ENCODE results near the gene KRABD2.
A peak's percentile ranks its signal among the peaks of the same experiment; 100 is the strongest.
"Not testable (repeated sequence)": the region's sequence is repeated elsewhere in the genome, so short reads cannot be mapped to it uniquely, and the experiment has no call there.

Gene KRABD2

GRCh38 chr17:8391711-8392110 lies 15.2 kb upstream of the KRABD2 start:
- ChIA-PET POLR2A (interaction anchor here (0.9 kb wide), 1 partner anchor 15 kb away, joined by 5 read pairs; the partner anchor contains the start of gene KRABD2), CTCF (interaction anchor here (1.6 kb wide), 1 partner anchor 15 kb away, joined by 4 read pairs; the partner anchor contains the start of gene KRABD2)
- Mint-ChIP-seq H3K27me3 (peaks cover 3% of the 10 kb centered on the region), H3K27ac (no peak overlapping the region), H3K4me3 (no peak overlapping the region), H3K36me3 (no peaks in the 10 kb centered on the region), H3K4me1 (ENCODE audit: low read depth) (peaks cover 10% of the 10 kb centered on the region), H3K9me3 (no peaks in the 10 kb centered on the region)
- intact Hi-C loops (cut with micrococcal nuclease) = no loop called here
- DNase-seq = no peak

GRCh38 chr17:8387914-8388651 lies 11.6 kb upstream of the KRABD2 start:
- CTCF ChIA-PET = interaction anchor here (1.4 kb wide), 1 partner anchor 358 kb away, joined by 6 read pairs; no protein-coding TSS in a partner anchor
- no peaks in the 10 kb centered on the region for H3K27me3 Mint-ChIP-seq
- no peak for DNase-seq
- H3K4me3 Mint-ChIP-seq = no peak overlapping the region
- intact Hi-C loops (cut with micrococcal nuclease) = loop anchor here (10.0 kb wide), 1 partner anchor 507 kb away; no protein-coding TSS in a partner anchor
- peaks cover under 1% of the 10 kb centered on the region for H3K36me3 Mint-ChIP-seq
- H3K4me1 Mint-ChIP-seq (ENCODE audit: low read depth) = peaks cover 15% of the 10 kb centered on the region
- POLR2A ChIA-PET = no interaction called here
- no peak overlapping the region for H3K27ac Mint-ChIP-seq
- H3K9me3 Mint-ChIP-seq = no peaks in the 10 kb centered on the region

GRCh38 chr17:8386841-8387240 lies 10.3 kb upstream of the KRABD2 start:
- Mint-ChIP-seq H3K9me3 (no peaks in the 10 kb centered on the region), H3K27me3 (no peaks in the 10 kb centered on the region), H3K4me3 (no peak overlapping the region), H3K36me3 (peaks cover 13% of the 10 kb centered on the region), H3K4me1 (ENCODE audit: low read depth) (peaks cover 19% of the 10 kb centered on the region), H3K27ac (no peak overlapping the region)
- ChIA-PET CTCF (interaction anchor here (0.9 to 1.4 kb wide), 4 partner anchors 10 to 399 kb away, joined by 5 to 6 read pairs (median 6); partner anchors contain the start of gene KRABD2), POLR2A (no interaction called here)
- DNase-seq = no peak
- intact Hi-C loops (cut with micrococcal nuclease) = loop anchor here (10.0 kb wide), 1 partner anchor 508 kb away; no protein-coding TSS in a partner anchor

- peak overlapping the region; percentile 97 for H3K4me3 Mint-ChIP-seq
- H3K27ac Mint-ChIP-seq = no peak overlapping the region
- ChIA-PET CTCF (interaction anchor here (2.0 to 3.8 kb wide), 2 partner anchors 361 to 401 kb away, joined by 18 to 34 read pairs; no protein-coding TSS in a partner anchor), POLR2A (no interaction called here)
- intact Hi-C loops (cut with micrococcal nuclease) = loop anchor here (10.0 kb wide), 1 partner anchor 510 kb away; no protein-coding TSS in a partner anchor
- H3K27me3 Mint-ChIP-seq = no peaks in the 10 kb centered on the region
- no peak for DNase-seq
- H3K9me3 Mint-ChIP-seq = no peaks in the 10 kb centered on the region
- peaks cover 32% of the 10 kb centered on the region for H3K36me3 Mint-ChIP-seq
- H3K4me1 Mint-ChIP-seq (ENCODE audit: low read depth) = peaks cover 36% of the 10 kb centered on the region
Observed at GRCh38 chr17:8384801-8385378, 8.4 kb upstream of the KRABD2 start.

- no peaks in the 10 kb centered on the region for H3K9me3 Mint-ChIP-seq
- no peaks in the 10 kb centered on the region for H3K27me3 Mint-ChIP-seq
- intact Hi-C loops (cut with micrococcal nuclease) = loop anchor here (1.0 to 10.0 kb wide), 5 partner anchors 52 to 512 kb away; partner anchors contain the start of genes MYH10 and NDEL1
- POLR2A ChIA-PET = interaction anchor here (0.6 to 1.3 kb wide), 7 partner anchors 11 to 362 kb away, joined by 3 to 6 read pairs (median 3); partner anchors contain the start of genes CTC1 and NDEL1
- peak within 1 kb of the TSS; percentile 97 for H3K4me3 Mint-ChIP-seq
- DNase-seq = peak; percentile 97
- peaks cover 51% of the 10 kb centered on the region for H3K4me1 Mint-ChIP-seq (ENCODE audit: low read depth)
- CTCF ChIA-PET = interaction anchor here (0.6 to 3.8 kb wide), 23 partner anchors 8 to 616 kb away, joined by 3 to 34 read pairs (median 4); partner anchors contain the start of genes MYH10 and NDEL1
- H3K36me3 Mint-ChIP-seq = peaks cover 48% of the 10 kb centered on the region
- H3K27ac Mint-ChIP-seq = peak within 1 kb of the TSS; percentile 99
Observed at GRCh38 chr17:8383143-8383822, 6.8 kb upstream of the KRABD2 start, which contains the start of gene RPL26. Gene RPL26, minus strand, starts transcription at chr17:8383193. Its CDS starts 883 bp downstream, at chr17:8382310.

- Mint-ChIP-seq H3K27ac (peak overlapping the region; percentile 99), H3K9me3 (no peaks in the 10 kb centered on the region), H3K4me1 (ENCODE audit: low read depth) (peaks cover 54% of the 10 kb centered on the region), H3K4me3 (peak overlapping the region; percentile 97), H3K36me3 (peaks cover 53% of the 10 kb centered on the region), H3K27me3 (no peaks in the 10 kb centered on the region)
- intact Hi-C loops (cut with micrococcal nuclease) = loop anchor here (1.0 to 10.0 kb wide), 5 partner anchors 52 to 512 kb away; partner anchors contain the start of genes MYH10 and NDEL1
- ChIA-PET POLR2A (interaction anchor here (0.9 to 1.3 kb wide), 4 partner anchors 14 to 136 kb away, joined by 3 to 6 read pairs (median 4); partner anchors contain the start of genes CTC1 and NDEL1), CTCF (interaction anchor here (1.1 to 3.8 kb wide), 4 partner anchors 27 to 363 kb away, joined by 4 to 34 read pairs (median 5); no protein-coding TSS in a partner anchor)
- no peak for DNase-seq
Observed at GRCh38 chr17:8382880-8383142, 6.3 kb upstream of the KRABD2 start.

GRCh38 chr17:8382052-8382879 lies 5.8 kb upstream of the KRABD2 start:
- Mint-ChIP-seq H3K9me3 (no peaks in the 10 kb centered on the region), H3K4me1 (ENCODE audit: low read depth) (peaks cover 60% of the 10 kb centered on the region), H3K27ac (peak overlapping the region; percentile 99), H3K27me3 (no peaks in the 10 kb centered on the region), H3K4me3 (peak overlapping the region; percentile 97), H3K36me3 (peaks cover 57% of the 10 kb centered on the region)
- intact Hi-C loops (cut with micrococcal nuclease) = loop anchor here (2.0 to 10.0 kb wide), 2 partner anchors 495 to 513 kb away; no protein-coding TSS in a partner anchor
- no peak for DNase-seq
- ChIA-PET POLR2A (interaction anchor here (0.6 to 1.3 kb wide), 6 partner anchors 13 to 525 kb away, joined by 3 to 6 read pairs (median 3); partner anchors contain the start of genes CTC1, NAA38 and NDEL1), CTCF (interaction anchor here (0.6 to 3.8 kb wide), 7 partner anchors 28 to 615 kb away, joined by 3 to 34 read pairs (median 4); no protein-coding TSS in a partner anchor)

GRCh38 chr17:8380049-8380448 lies 3.5 kb upstream of the KRABD2 start:
- Mint-ChIP-seq H3K9me3 (no peaks in the 10 kb centered on the region), H3K4me1 (ENCODE audit: low read depth) (peaks cover 69% of the 10 kb centered on the region), H3K36me3 (peaks cover 63% of the 10 kb centered on the region), H3K4me3 (peak overlapping the region; percentile 97), H3K27me3 (no peaks in the 10 kb centered on the region), H3K27ac (peak overlapping the region; percentile 99)
- DNase-seq = no peak
- ChIA-PET CTCF (no interaction called here), POLR2A (no interaction called here)
- intact Hi-C loops (cut with micrococcal nuclease) = loop anchor here (10.0 kb wide), 1 partner anchor 515 kb away; no protein-coding TSS in a partner anchor

- CTCF ChIA-PET; intact Hi-C loops (cut with micrococcal nuclease); H3K9me3 Mint-ChIP-seq; DNase-seq; H3K27me3 Mint-ChIP-seq; H3K4me3 Mint-ChIP-seq: not testable (repeated sequence)
- H3K4me1 Mint-ChIP-seq (ENCODE audit: low read depth) = peaks cover 60% of the 10 kb centered on the region
- peak overlapping the region; percentile 42 for H3K27ac Mint-ChIP-seq
- H3K36me3 Mint-ChIP-seq = peaks cover 63% of the 10 kb centered on the region
- POLR2A ChIA-PET = interaction anchor here (1.2 to 1.6 kb wide), 2 partner anchors 130 to 168 kb away, joined by 3 to 5 read pairs; partner anchors contain the start of genes AURKB, CTC1 and PFAS
Observed at GRCh38 chr17:8378117-8378516, 1.6 kb upstream of the KRABD2 start.

- Mint-ChIP-seq H3K4me3 (peak overlapping the region; percentile 26), H3K27me3 (no peaks in the 10 kb centered on the region), H3K36me3 (peaks cover 57% of the 10 kb centered on the region), H3K27ac (peak overlapping the region; percentile 77), H3K4me1 (ENCODE audit: low read depth) (peaks cover 57% of the 10 kb centered on the region), H3K9me3 (no peaks in the 10 kb centered on the region)
- ChIA-PET POLR2A (interaction anchor here (0.7 to 1.6 kb wide), 6 partner anchors 82 to 253 kb away, joined by 3 to 5 read pairs (median 3); partner anchors contain the start of genes AURKB, CTC1, MYH10 and PFAS), CTCF (interaction anchor here (0.8 to 2.2 kb wide), 9 partner anchors 9 to 369 kb away, joined by 3 to 10 read pairs (median 4); partner anchors contain the start of genes RANGRF and SLC25A35)
- no peak for DNase-seq
- intact Hi-C loops (cut with micrococcal nuclease) = no loop called here
Observed at GRCh38 chr17:8377422-8377821, 918 bp upstream of the KRABD2 start.

All from activated CD4-positive, alpha-beta memory T cell treated with anti-CD3 and anti-CD28 coated beads for 36 hours (primary cell).